Liver (tissue), 9 donors: ENCODE results near the gene ARPIN. TPM values are rescaled to one million over a fixed set of nuclear protein-coding genes. Genes with fewer than 3 reads are reported as not detected.
"Not testable (repeated sequence)": the region's sequence is repeated elsewhere in the genome, so short reads cannot be mapped to it uniquely, and the experiment has no call there.

ENCODE experiments used
- DNase-seq: peaks from one replicate; pipeline ENCODE4 v3.0.0-alpha.2; 2017; ENCODE audit warnings: low spot score
- H3K27ac ChIP-seq, 2 donors: one replicate each; pipeline ENCODE4 v1.7.0; 2013; ENCODE audit warnings: inconsistent platforms in 2 of 2, low read length in 2 of 2, control low read depth in 1 of 2, low read depth in 1 of 2, mild to moderate bottlenecking in 1 of 2
- H3K27me3 ChIP-seq, 4 donors: one replicate each; pipeline versions ENCODE4 v1.6.1 to v1.7.0; 2013; ENCODE audit warnings: low read length in 3 of 4, inconsistent platforms in 1 of 4, mild to moderate bottlenecking in 1 of 4, moderate library complexity in 1 of 4; ENCODE audit not compliant: control insufficient read depth in 4 of 4, insufficient read depth in 4 of 4
- H3K36me3 ChIP-seq, 4 donors: one replicate each; pipeline versions ENCODE4 v1.6.1 to v1.7.0; 2013; ENCODE audit warnings: low read length in 3 of 4, mild to moderate bottlenecking in 3 of 4, low read depth in 1 of 4, moderate library complexity in 1 of 4; ENCODE audit not compliant: control insufficient read depth in 4 of 4, insufficient read depth in 3 of 4
- H3K4me1 ChIP-seq, 4 donors: one replicate each; pipeline versions ENCODE4 v1.6.1 to v1.7.0; 2013; ENCODE audit warnings: low read length in 3 of 4, mild to moderate bottlenecking in 3 of 4, moderate library complexity in 1 of 4; ENCODE audit not compliant: control insufficient read depth in 4 of 4, insufficient read depth in 4 of 4
- H3K4me3 ChIP-seq, 3 donors: one replicate each; pipeline versions ENCODE4 v1.6.1 to v1.7.0; 2013; ENCODE audit warnings: low read length in 3 of 3, control low read depth in 1 of 3, low read depth in 1 of 3, mild to moderate bottlenecking in 1 of 3
- H3K9ac ChIP-seq, 2 donors: one replicate each; pipeline ENCODE4 v1.7.0; 2013; ENCODE audit warnings: low read length in 2 of 2, mild to moderate bottlenecking in 2 of 2, moderate library complexity in 2 of 2, control low read depth in 1 of 2, low read depth in 1 of 2
- H3K9me3 ChIP-seq, 4 donors: one replicate each; pipeline versions ENCODE4 v1.6.1 to v1.7.0; 2013; ENCODE audit warnings: low read length in 3 of 4; ENCODE audit not compliant: control insufficient read depth in 4 of 4
- CTCF ChIP-seq: fragments of 150-350 bp; IDR thresholded peaks from 2 replicates; pipeline ENCODE4 v1.5.1; 2017; ENCODE audit warnings: improper control_type of control experiment, low read depth, low read length; ENCODE audit not compliant: missing input control
- EGR1 ChIP-seq, 2 donors: IDR thresholded peaks; 2 replicates each; pipeline ENCODE4 v1.6.1; 2016 to 2018; ENCODE audit warnings: antibody characterized with exemption in 2 of 2, low read depth in 2 of 2
- FOXA1 ChIP-seq: IDR thresholded peaks from 2 replicates; pipeline ENCODE4 v1.6.1; 2016; ENCODE audit warnings: antibody characterized with exemption
- FOXA2 ChIP-seq: IDR thresholded peaks from 2 replicates; pipeline ENCODE4 v1.6.1; 2016; ENCODE audit warnings: antibody characterized with exemption
- HNF4A ChIP-seq, 2 donors: conservative IDR thresholded peaks; 2 replicates each; pipeline ENCODE4 v1.6.1; 2016; ENCODE audit warnings: antibody characterized with exemption in 2 of 2, mild to moderate bottlenecking in 2 of 2
- HNF4G ChIP-seq: IDR thresholded peaks from 2 replicates; pipeline ENCODE4 v1.6.1; 2016; ENCODE audit warnings: antibody characterized with exemption
- JUND ChIP-seq, 2 donors: IDR thresholded peaks; 2 replicates each; pipeline ENCODE4 v1.6.1; 2016; ENCODE audit warnings: antibody characterized with exemption in 2 of 2
- NR2F2 ChIP-seq: IDR thresholded peaks from 2 replicates; pipeline ENCODE4 v1.6.1; 2016; ENCODE audit warnings: antibody characterized with exemption
- RAD21 ChIP-seq, 2 donors: IDR thresholded peaks; 2 replicates each; pipeline ENCODE4 v1.6.1; 2016; ENCODE audit warnings: antibody characterized with exemption in 2 of 2, mild to moderate bottlenecking in 2 of 2
- REST ChIP-seq: IDR thresholded peaks from 2 replicates; pipeline ENCODE4 v1.6.1; 2016; ENCODE audit warnings: antibody characterized with exemption, mild to moderate bottlenecking
- RXRA ChIP-seq, 2 donors: IDR thresholded peaks; 2 replicates each; pipeline ENCODE4 v1.6.1; 2017 to 2018; ENCODE audit warnings: antibody characterized with exemption in 2 of 2, mild to moderate bottlenecking in 1 of 2
- SP1 ChIP-seq: IDR thresholded peaks from 2 replicates; pipeline ENCODE4 v1.6.1; 2018; ENCODE audit warnings: antibody characterized with exemption, mild to moderate bottlenecking
- TAF1 ChIP-seq: conservative IDR thresholded peaks from 2 replicates; pipeline ENCODE4 v1.6.1; 2016; ENCODE audit warnings: antibody characterized with exemption, mild to moderate bottlenecking
- ZBTB33 ChIP-seq: IDR thresholded peaks from 2 replicates; pipeline ENCODE4 v1.6.1; 2016; ENCODE audit warnings: antibody characterized with exemption
- WGBS: extraction: QIAGEN DNeasy Blood & Tissue Kit; methylation state at CpG from one replicate; pipeline ENCODE4 v1.1.7; 2013; 5-methylcytosine and 5-hydroxymethylcytosine counted together
- polyA plus RNA-seq, 2 donors: library from polyadenylated mRNA; stranded (reverse) in 1 of 2; unstranded in 1 of 2; fragments of 200-250 nt in 1 of 2; fragments of >200 nt in 1 of 2; fragmentation: Nextera tagmentation in 1 of 2; extraction: Ambion mirVana in 1 of 2; gene quantifications; one replicate each; pipeline versions ENCODE4 v1.2.1 to v1.2.3, GENCODE V29; 2013 to 2015
- total RNA-seq, 2 donors: library from RNA; depleted of rRNA; stranded (reverse); fragments of >200 nt; gene quantifications; one replicate each; pipeline ENCODE4 v1.2.3, GENCODE V29; 2014
- donor health status: healthy.
- donor health status: healthy.
- donor health status: healthy.
- donor health status: healthy.
- donor health status: healthy.

The ARPIN gene
- total RNA-seq (1 to 10 TPM; 3.9 to 7.2 TPM), polyA plus RNA-seq (1 to 10 TPM; 1.6 to 3.2 TPM)

GRCh38 chr15:89912674-89913396, at the start of gene ARPIN:
ARPIN (minus strand) TSS chr15:89912952; CDS start chr15:89912835, 117 bp downstream.
- peak within 1 kb of the TSS; percentile 69 to 80 (median 80) for H3K4me3 ChIP-seq
- DNase-seq: peak; percentile 44
- H3K4me1 ChIP-seq: peaks cover 0 to 12% (median 6%) of the 10 kb centered on the region in 4 donors
- H3K9ac ChIP-seq: peak within 1 kb of the TSS; percentile 13 to 59
- peaks cover 0 to 2% (median 0%) of the 10 kb centered on the region in 4 donors for H3K36me3 ChIP-seq
- WGBS: 10% methylated on average over 57 of the region's 57 CpGs
- H3K9me3 ChIP-seq: no peaks in the 10 kb centered on the region
- TF ChIP-seq RAD21 (IDR thresholded peaks at IDR 0.05) (no peak), SP1 (no peak), NR2F2 (no peak), ZBTB33 (no peak), REST (no peak), RXRA (IDR thresholded peaks at IDR 0.05) (no peak)
- H3K27ac ChIP-seq: peak within 1 kb of the TSS in 1 of 2 donors; percentile 25
- H3K27me3 ChIP-seq: no peaks in the 10 kb centered on the region

- no peak overlapping the region for H3K27ac ChIP-seq
- no peaks in the 10 kb centered on the region for H3K4me1 ChIP-seq
- WGBS: 87% methylated on average over 18 of the region's 18 CpGs
- H3K36me3 ChIP-seq: no peaks in the 10 kb centered on the region
- no peak overlapping the region for H3K4me3 ChIP-seq
- no peaks in the 10 kb centered on the region for H3K9me3 ChIP-seq
- no peak overlapping the region for H3K9ac ChIP-seq
- TF ChIP-seq HNF4A (conservative IDR thresholded peaks at IDR 0.05) (no peak), REST (no peak), FOXA2 (no peak), TAF1 (no peak), FOXA1 (no peak), RAD21 (IDR thresholded peaks at IDR 0.05) (no peak), SP1 (no peak), JUND (IDR thresholded peaks at IDR 0.05) (no peak), NR2F2 (no peak), EGR1 (IDR thresholded peaks at IDR 0.05; ENCODE audit: low read depth in 2 of 2) (no peak), HNF4G (no peak), CTCF (no peak), RXRA (IDR thresholded peaks at IDR 0.05) (no peak)
- no peak for DNase-seq
- no peaks in the 10 kb centered on the region for H3K27me3 ChIP-seq
These were observed 45.5 kb upstream of the ARPIN start for GRCh38 chr15:89958107-89958805.

- not testable (repeated sequence) for H3K27me3 ChIP-seq, H3K4me3 ChIP-seq, DNase-seq, H3K9me3 ChIP-seq, H3K9ac ChIP-seq, H3K36me3 ChIP-seq, H3K4me1 ChIP-seq, H3K27ac ChIP-seq
- 96% methylated on average over 13 of the region's 13 CpGs for WGBS
These were observed 42.8 kb upstream of the ARPIN start for GRCh38 chr15:89955449-89955998.
